ENCODE measurements around the gene FAM53A. TPM values are rescaled to one million over a fixed set of nuclear protein-coding genes. Genes with fewer than 3 reads are reported as not detected.

Gene FAM53A
- total RNA-seq, 1 donor from 2014 or later: 4.3 TPM

DNA sequence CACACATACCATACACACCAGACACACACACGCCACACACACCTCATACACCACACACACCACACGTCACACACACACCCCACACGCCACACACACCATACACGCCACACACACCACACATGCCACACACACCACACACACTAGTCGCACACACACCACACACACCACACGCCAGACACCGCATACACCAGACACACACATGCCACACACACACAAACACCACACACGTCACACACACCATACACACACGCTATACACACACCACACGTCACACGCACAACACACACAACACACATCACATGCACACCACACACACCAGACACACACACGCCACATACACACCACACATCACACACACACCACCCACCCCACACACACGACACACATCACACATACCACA lies 32.0 kb downstream of the FAM53A start:
- Mint-ChIP-seq H3K27me3 (ENCODE audit: low read depth) (no peaks in the 10 kb centered on the region), H3K4me3 (no peak overlapping the region), H3K4me1 (no peaks in the 10 kb centered on the region), H3K36me3 (ENCODE audit: low read depth) (no peaks in the 10 kb centered on the region), H3K9me3 (no peaks in the 10 kb centered on the region), H3K27ac (ENCODE audit: unreplicated experiment) (no peak overlapping the region)
- TF ChIP-seq, protein P1, sequence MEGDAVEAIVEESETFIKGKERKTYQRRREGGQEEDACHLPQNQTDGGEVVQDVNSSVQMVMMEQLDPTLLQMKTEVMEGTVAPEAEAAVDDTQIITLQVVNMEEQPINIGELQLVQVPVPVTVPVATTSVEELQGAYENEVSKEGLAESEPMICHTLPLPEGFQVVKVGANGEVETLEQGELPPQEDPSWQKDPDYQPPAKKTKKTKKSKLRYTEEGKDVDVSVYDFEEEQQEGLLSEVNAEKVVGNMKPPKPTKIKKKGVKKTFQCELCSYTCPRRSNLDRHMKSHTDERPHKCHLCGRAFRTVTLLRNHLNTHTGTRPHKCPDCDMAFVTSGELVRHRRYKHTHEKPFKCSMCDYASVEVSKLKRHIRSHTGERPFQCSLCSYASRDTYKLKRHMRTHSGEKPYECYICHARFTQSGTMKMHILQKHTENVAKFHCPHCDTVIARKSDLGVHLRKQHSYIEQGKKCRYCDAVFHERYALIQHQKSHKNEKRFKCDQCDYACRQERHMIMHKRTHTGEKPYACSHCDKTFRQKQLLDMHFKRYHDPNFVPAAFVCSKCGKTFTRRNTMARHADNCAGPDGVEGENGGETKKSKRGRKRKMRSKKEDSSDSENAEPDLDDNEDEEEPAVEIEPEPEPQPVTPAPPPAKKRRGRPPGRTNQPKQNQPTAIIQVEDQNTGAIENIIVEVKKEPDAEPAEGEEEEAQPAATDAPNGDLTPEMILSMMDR (conservative IDR thresholded peaks at IDR 0.05): no peak
- no peak for DNase-seq (ENCODE audit: low read depth, low spot score)

DNA sequence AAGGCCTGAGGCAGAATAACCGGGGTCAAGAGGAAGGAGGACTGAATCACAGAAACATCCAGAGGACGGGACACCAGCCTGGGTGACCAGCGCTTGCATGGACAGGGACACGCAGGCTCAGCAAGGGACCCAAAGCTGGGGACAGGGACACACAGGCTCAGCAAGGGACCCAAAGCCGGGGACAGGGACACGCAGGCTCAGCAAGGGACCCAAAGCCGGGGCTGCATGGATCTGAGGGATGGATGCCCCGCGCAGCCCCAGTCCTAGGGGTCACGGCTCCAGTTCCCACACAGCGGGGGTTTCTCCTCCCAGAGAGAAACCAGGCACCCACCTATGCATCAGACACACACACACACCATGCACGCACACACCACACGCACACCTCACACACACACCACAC lies 32.5 kb downstream of the FAM53A start:
- DNase-seq (ENCODE audit: low read depth, low spot score): no peak
- no peak overlapping the region for H3K4me3 Mint-ChIP-seq

DNA sequence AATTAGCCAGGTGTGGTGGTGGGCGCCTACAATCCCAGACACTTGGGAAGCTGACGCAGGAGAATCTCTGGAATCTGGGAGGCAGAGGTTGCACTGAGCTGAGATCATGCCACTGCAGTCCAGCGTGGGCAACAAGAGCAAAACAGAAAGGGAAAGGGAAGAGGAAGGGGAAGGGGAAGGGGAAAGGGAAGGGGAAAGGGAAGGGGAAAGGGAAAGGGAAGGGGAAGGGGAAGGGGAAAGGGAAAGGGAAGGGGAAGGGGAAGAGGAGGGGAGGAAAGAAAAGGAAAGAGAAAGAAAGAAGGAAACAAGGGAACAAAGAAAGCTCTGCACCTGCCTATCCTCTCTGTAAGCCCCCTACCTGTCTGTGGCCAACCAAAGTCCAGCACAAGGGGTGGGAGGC lies 35.2 kb downstream of the FAM53A start:
- peaks cover 14% of the 10 kb centered on the region for H3K4me1 Mint-ChIP-seq
- TF ChIP-seq, protein P1 (conservative IDR thresholded peaks at IDR 0.05): no peak
- no peak for DNase-seq (ENCODE audit: low read depth, low spot score)
- H3K27ac Mint-ChIP-seq (ENCODE audit: unreplicated experiment): no peak overlapping the region
- H3K27me3 Mint-ChIP-seq (ENCODE audit: low read depth): no peaks in the 10 kb centered on the region
- no peaks in the 10 kb centered on the region for H3K36me3 Mint-ChIP-seq (ENCODE audit: low read depth)
- H3K9me3 Mint-ChIP-seq: no peaks in the 10 kb centered on the region
- no peak overlapping the region for H3K4me3 Mint-ChIP-seq

More for the DNA sequence above, 32.5 kb downstream of the FAM53A start:
- H3K27ac Mint-ChIP-seq (ENCODE audit: unreplicated experiment): no peak overlapping the region
- TF ChIP-seq, protein P1 (conservative IDR thresholded peaks at IDR 0.05): no peak
- H3K4me1 Mint-ChIP-seq: no peaks in the 10 kb centered on the region
- no peaks in the 10 kb centered on the region for H3K9me3 Mint-ChIP-seq
- H3K36me3 Mint-ChIP-seq (ENCODE audit: low read depth): no peaks in the 10 kb centered on the region
- no peaks in the 10 kb centered on the region for H3K27me3 Mint-ChIP-seq (ENCODE audit: low read depth)

DNA sequence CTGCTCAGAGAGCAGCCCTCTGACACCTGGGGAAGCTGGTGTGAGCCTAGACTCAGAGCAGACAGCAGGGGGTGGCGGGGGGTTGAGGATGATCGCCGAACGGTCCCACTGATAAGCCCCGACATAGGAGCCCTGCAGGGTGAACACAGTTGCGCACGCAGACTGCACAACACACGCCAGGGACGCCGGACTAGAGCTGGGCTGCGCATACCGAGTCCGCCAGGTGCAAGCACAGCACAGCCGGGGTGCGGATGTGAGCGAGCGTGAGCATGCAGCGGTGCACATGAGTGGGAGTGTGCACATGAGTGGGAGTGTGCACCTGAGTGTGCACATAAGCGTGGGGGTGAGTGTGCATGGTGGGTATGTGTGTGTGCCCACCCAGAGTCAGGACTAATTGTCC lies 36.7 kb downstream of the FAM53A start:
- Mint-ChIP-seq H3K4me3 (no peak overlapping the region), H3K27me3 (ENCODE audit: low read depth) (no peaks in the 10 kb centered on the region), H3K9me3 (no peaks in the 10 kb centered on the region), H3K4me1 (peaks cover 14% of the 10 kb centered on the region), H3K36me3 (ENCODE audit: low read depth) (no peaks in the 10 kb centered on the region), H3K27ac (ENCODE audit: unreplicated experiment) (no peak overlapping the region)
- TF ChIP-seq, protein P1 (conservative IDR thresholded peaks at IDR 0.05): no peak
- DNase-seq (ENCODE audit: low read depth, low spot score): no peak

DNA sequence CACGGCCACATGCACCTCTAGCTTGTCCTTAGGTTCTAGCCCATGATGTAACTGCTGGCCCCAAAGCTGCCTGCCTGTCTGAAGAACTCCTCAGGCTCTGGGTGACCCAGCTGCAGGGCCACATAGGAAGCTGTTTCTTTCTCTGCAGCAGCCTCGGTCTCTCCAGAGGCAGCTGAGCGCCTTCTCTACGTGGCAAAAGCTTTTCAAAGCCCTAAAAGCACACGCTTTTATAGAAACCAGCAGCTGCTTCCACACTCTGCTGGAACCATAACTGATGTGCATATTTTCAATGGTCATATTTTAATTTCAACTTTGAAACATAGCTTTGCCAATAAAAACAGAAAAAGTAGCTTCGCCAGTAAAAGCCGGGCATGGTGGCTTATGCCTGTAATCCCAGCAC lies 37.4 kb downstream of the FAM53A start:
- H3K9me3 Mint-ChIP-seq: no peaks in the 10 kb centered on the region
- peaks cover 14% of the 10 kb centered on the region for H3K4me1 Mint-ChIP-seq
- H3K4me3 Mint-ChIP-seq: no peak overlapping the region
- H3K27ac Mint-ChIP-seq (ENCODE audit: unreplicated experiment): no peak overlapping the region
- no peaks in the 10 kb centered on the region for H3K36me3 Mint-ChIP-seq (ENCODE audit: low read depth)
- no peaks in the 10 kb centered on the region for H3K27me3 Mint-ChIP-seq (ENCODE audit: low read depth)
- DNase-seq (ENCODE audit: low read depth, low spot score): no peak
- TF ChIP-seq, protein P1 (conservative IDR thresholded peaks at IDR 0.05): no peak

Measured in neural crest cell (in vitro differentiated cells).